GM12872 (cell line): ENCODE results near the gene PDHX.

ENCODE experiments used
- TF ChIP-seq, protein P1 (sequence below): IDR thresholded peaks from 3 replicates; pipeline ENCODE4 v1.5.1; 2011; ENCODE audit warnings: low read depth, mild to moderate bottlenecking, low read length, moderate library complexity; ENCODE audit not compliant: insufficient read depth

PDHX gene

DNA sequence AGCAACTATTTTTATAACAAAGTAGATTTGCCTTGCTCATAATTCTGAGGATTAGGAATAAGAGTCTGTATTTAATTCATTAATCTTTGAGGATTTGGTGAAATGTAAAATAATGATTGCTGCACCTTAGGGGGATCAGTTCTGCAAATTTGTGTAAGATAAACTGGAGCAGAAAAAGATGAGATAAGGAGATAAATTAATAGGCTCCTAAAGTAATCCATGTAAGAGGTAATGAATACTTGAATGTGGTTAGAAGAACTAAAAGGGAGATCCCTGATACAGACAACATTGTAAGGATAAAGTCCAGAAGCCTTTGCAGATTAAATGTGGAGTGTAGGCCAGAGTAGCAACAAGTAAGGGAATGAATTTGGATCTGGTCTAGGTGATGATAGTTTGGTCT is 45.6 kb downstream of the PDHX start:
- TF ChIP-seq, protein P1, sequence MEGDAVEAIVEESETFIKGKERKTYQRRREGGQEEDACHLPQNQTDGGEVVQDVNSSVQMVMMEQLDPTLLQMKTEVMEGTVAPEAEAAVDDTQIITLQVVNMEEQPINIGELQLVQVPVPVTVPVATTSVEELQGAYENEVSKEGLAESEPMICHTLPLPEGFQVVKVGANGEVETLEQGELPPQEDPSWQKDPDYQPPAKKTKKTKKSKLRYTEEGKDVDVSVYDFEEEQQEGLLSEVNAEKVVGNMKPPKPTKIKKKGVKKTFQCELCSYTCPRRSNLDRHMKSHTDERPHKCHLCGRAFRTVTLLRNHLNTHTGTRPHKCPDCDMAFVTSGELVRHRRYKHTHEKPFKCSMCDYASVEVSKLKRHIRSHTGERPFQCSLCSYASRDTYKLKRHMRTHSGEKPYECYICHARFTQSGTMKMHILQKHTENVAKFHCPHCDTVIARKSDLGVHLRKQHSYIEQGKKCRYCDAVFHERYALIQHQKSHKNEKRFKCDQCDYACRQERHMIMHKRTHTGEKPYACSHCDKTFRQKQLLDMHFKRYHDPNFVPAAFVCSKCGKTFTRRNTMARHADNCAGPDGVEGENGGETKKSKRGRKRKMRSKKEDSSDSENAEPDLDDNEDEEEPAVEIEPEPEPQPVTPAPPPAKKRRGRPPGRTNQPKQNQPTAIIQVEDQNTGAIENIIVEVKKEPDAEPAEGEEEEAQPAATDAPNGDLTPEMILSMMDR: no peak

DNA sequence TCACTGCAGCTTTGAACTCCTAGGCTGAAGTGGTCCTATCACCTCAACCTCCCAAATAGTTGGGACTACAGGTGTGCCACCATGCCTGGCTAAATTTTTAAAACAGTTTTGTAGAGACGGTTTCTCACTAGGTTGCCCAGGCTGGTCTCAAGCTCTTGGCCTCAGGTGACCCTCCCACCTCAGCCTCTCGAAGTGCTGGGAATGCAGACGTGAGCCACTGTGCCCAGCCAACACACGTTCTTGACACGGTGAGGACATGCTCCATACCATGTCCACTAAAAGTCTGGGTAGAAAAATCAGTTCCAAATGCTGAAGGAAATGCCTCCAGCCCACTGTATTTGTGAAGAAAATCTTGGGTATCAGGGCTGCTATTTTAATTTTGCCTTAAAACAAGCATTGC is 46.9 kb downstream of the PDHX start:
- TF ChIP-seq, protein P1: no peak

DNA sequence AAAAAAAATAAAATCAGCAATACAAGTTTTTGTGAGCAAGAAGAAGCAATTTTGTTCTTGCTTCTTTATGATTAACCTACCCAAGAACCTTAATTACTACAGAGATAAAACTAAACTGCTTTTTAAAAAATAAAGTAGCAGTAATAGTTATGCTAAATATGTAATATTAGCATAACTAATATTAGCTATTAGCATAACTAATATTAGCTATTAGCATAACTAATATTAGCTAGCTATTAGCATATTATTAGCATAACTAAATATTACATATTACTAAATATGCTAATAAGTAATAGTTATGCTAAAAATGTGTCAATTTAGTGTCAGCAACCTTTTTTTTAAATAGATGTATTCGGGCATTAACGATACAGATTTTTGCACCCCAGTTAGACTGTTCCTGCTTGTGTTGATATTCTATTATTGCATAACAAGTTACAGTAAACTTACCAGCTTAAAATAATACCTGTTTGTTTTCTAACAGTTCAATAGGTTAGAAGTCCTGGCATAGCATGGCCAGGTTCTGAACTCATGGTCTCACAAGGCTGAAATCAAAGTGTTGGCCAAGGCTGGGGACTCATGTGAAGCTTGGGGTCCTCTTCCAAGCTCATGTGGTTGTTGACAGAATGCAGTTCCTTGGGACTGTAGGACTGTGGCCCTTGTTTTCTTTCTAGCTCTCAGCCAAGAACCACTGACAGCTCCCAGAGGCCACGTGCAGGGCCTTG is 48.4 kb downstream of the PDHX start:
- TF ChIP-seq, protein P1: no peak

DNA sequence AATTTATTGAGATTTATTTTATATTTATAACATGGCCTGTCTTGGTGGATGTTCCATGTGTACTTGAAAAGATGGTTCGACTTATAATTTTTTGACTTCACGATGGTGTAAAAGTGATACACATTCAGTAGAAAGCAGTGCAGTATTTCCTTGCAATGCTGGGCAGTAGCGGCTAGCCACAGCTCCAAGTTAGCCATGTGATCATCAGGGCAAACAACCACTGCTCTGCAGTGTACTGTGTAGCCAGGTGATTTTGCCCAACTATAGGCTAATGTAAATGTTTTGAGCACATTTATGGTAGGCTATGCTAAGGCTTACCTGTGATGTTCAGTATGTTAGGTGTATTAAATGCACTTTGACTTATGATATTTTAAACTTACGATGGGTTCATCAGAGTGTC is 52.4 kb downstream of the PDHX start:
- TF ChIP-seq, protein P1: no peak

DNA sequence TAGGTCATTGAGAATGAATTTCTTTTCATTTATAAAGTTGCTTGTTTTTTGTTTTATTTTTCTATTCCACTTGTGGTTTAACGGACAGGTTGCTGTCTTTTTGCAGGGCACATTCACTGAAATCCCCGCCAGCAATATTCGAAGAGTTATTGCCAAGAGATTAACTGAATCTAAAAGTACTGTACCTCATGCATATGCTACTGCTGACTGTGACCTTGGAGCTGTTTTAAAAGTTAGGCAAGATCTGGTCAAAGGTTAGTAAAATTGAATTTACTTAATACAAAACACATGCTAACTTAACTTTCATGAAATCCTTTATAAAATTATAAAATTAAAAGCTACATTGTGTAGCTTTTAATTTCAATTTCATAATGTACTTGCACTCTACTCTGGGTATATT is 53.6 kb downstream of the PDHX start:
- TF ChIP-seq, protein P1: no peak

DNA sequence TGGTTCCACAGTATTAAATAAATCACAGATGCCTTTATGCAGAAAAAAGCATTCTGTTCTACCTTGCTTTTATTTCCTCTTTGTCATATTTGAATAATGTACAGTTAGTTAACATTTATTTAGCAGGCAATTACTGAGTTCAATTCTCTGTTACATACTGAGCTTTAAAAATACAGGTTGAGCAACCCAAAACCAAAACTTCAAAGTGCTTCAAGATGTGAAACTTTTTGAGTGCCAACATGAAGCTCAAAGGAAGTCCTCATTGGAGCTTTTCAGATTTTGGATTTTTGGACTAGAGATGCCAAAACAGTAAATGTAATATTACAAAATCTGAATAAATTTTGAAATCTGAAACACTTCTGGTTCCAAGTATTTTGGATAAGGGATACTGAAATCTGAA is 54.1 kb downstream of the PDHX start:
- TF ChIP-seq, protein P1: no peak

DNA sequence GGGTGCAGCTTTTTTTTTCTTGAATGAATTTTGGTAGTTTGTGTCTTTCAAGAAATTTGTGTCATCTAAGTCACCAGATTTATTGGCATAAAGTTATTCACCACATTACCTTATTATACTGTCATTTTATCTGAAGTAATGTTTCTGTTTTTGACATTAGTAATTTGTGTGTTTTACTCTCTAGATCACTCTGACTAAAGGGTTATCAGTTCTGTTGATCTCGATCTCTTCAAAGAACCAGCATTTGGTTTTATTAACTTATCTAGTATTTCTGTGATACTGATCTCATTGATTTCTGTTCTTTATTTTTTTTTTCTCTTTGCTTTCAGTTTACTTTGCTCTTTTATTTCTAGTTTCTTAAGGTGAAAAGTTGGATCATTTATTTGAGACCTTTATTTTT is 55.5 kb downstream of the PDHX start:
- TF ChIP-seq, protein P1: no peak
